CD14-positive monocyte (primary cell): ENCODE results near the gene GNA12. TPM values are rescaled to one million over a fixed set of nuclear protein-coding genes. Genes with fewer than 3 reads are reported as not detected.
"Not testable (repeated sequence)": the region's sequence is repeated elsewhere in the genome, so short reads cannot be mapped to it uniquely, and the experiment has no call there.

Experiments used
- DNase-seq, 3 donors: peaks; one replicate each; pipeline ENCODE4 v3.0.0-alpha.2; 2011 to 2022
- H2AFZ ChIP-seq: 2 replicates; pipeline ENCODE4 v1.6.0; 2012; ENCODE audit warnings: mild to moderate bottlenecking, low read depth, low read length, inconsistent platforms; ENCODE audit not compliant: insufficient read depth, poor library complexity, severe bottlenecking
- H3K27ac ChIP-seq, 2 donors: 1 replicate in 1 of 2; 2 replicates in 1 of 2; pipeline ENCODE4 v1.5.1; 2012 to 2013; ENCODE audit warnings: low read length in 2 of 2, control low read depth in 1 of 2, inconsistent platforms in 1 of 2, low read depth in 1 of 2, mild to moderate bottlenecking in 1 of 2
- H3K27me3 ChIP-seq, 2 donors: one replicate each; pipeline versions ENCODE4 v1.6.0 to v1.6.1; 2011 to 2013; ENCODE audit warnings: low read length in 2 of 2; ENCODE audit not compliant: control insufficient read depth in 2 of 2, insufficient read depth in 2 of 2
- H3K36me3 ChIP-seq, 2 donors: replicated peaks in 1 of 2; 1 replicate in 1 of 2; 2 replicates in 1 of 2; pipeline versions ENCODE4 v1.5.1 to v1.6.1; 2012 to 2013; ENCODE audit warnings: low read length in 2 of 2, control low read depth in 1 of 2, inconsistent platforms in 1 of 2, mild to moderate bottlenecking in 1 of 2; ENCODE audit not compliant: insufficient read depth in 2 of 2, control insufficient read depth in 1 of 2
- H3K4me1 ChIP-seq, 2 donors: 1 replicate in 1 of 2; 2 replicates in 1 of 2; pipeline versions ENCODE4 v1.5.1 to v1.6.1; 2012 to 2013; ENCODE audit warnings: low read length in 2 of 2, control low read depth in 1 of 2, inconsistent platforms in 1 of 2, mild to moderate bottlenecking in 1 of 2, moderate library complexity in 1 of 2; ENCODE audit not compliant: insufficient read depth in 2 of 2, control insufficient read depth in 1 of 2
- H3K4me2 ChIP-seq: replicated peaks from 2 replicates; pipeline ENCODE3; 2012; ENCODE audit warnings: low read length, moderate library complexity, mild to moderate bottlenecking; ENCODE audit not compliant: poor library complexity, severe bottlenecking; ENCODE audit errors: extremely low read depth
- H3K4me3 ChIP-seq, 3 experiments: fragments of 200-600 bp in 1 of 3; sonication (generic) in 1 of 3; replicated peaks in 1 of 3; 1 replicate in 2 of 3; 2 replicates in 1 of 3; pipeline ENCODE4 v1.5.1; 2011 to 2013; ENCODE audit warnings: low read length in 3 of 3, mild to moderate bottlenecking in 3 of 3, control low read depth in 2 of 3, low read depth in 2 of 3, inconsistent platforms in 1 of 3, moderate library complexity in 1 of 3
- H3K79me2 ChIP-seq: 2 replicates; pipeline ENCODE4 v1.6.0; 2012; ENCODE audit warnings: mild to moderate bottlenecking, control low read depth, inconsistent platforms, low read length, moderate library complexity; ENCODE audit not compliant: insufficient read depth
- H3K9ac ChIP-seq: 2 replicates; pipeline ENCODE4 v1.6.0; 2017; ENCODE audit warnings: low read length, mild to moderate bottlenecking; ENCODE audit not compliant: insufficient read depth, poor library complexity, severe bottlenecking
- H3K9me3 ChIP-seq, 2 donors: replicated peaks in 1 of 2; 1 replicate in 1 of 2; 2 replicates in 1 of 2; pipeline versions ENCODE4 v1.5.1 to v1.6.1; 2012 to 2013; ENCODE audit warnings: low read length in 2 of 2, control low read depth in 1 of 2; ENCODE audit not compliant: control insufficient read depth in 1 of 2, insufficient read depth in 1 of 2
- H4K20me1 ChIP-seq: 2 replicates; pipeline ENCODE4 v1.6.0; 2012; ENCODE audit warnings: mild to moderate bottlenecking, low read length, control low read depth, moderate library complexity; ENCODE audit not compliant: insufficient read depth
- H3K27ac Mint-ChIP-seq, 7 donors: one replicate each; pipeline ENCODE4 v1.8.0; 2020; ENCODE audit warnings: mild to moderate bottlenecking in 7 of 7, mixed read lengths in 7 of 7, moderate library complexity in 6 of 7, inconsistent platforms in 2 of 7
- H3K27me3 Mint-ChIP-seq, 3 donors: one replicate each; pipeline ENCODE4 v1.8.0; 2021 to 2022; ENCODE audit warnings: low read depth in 3 of 3, mild to moderate bottlenecking in 3 of 3, mixed read lengths in 3 of 3, moderate library complexity in 3 of 3, inconsistent platforms in 1 of 3
- H3K36me3 Mint-ChIP-seq, 2 donors: one replicate each; pipeline ENCODE4 v1.8.0; 2020; ENCODE audit warnings: mixed read lengths in 2 of 2, inconsistent platforms in 1 of 2, mild to moderate bottlenecking in 1 of 2
- H3K4me1 Mint-ChIP-seq: one replicate; pipeline ENCODE4 v1.8.0; 2020; ENCODE audit warnings: mild to moderate bottlenecking, mixed read lengths
- H3K4me3 Mint-ChIP-seq, 2 donors: one replicate each; pipeline ENCODE4 v1.8.0; 2020; ENCODE audit warnings: mild to moderate bottlenecking in 2 of 2, mixed read lengths in 2 of 2, moderate library complexity in 1 of 2
- H3K9me3 Mint-ChIP-seq, 7 donors: one replicate each; pipeline ENCODE4 v1.8.0; 2020 to 2022; ENCODE audit warnings: mixed read lengths in 7 of 7, mild to moderate bottlenecking in 6 of 7, moderate library complexity in 6 of 7, inconsistent platforms in 2 of 7
- CTCF ChIP-seq: fragments of 200-600 bp; IDR thresholded peaks from one replicate; pipeline ENCODE4 v1.8.0; 2022; ENCODE audit warnings: antibody characterized with exemption, mild to moderate bottlenecking
- WGBS: methylation state at CpG from one replicate; pipeline ENCODE4 v1.1.5; 2013; ENCODE audit warnings: missing lambda C conversion rate; ENCODE audit not compliant: insufficient coverage; 5-methylcytosine and 5-hydroxymethylcytosine counted together
- intact Hi-C, 2 donors: fragments of 100-400 bp; cut with micrococcal nuclease; formaldehyde crosslinking; loops; one replicate each; pipeline versions ENCODE4 v1.15.0 to v1.15.1; 2023
- polyA plus RNA-seq, 3 donors: library from polyadenylated mRNA; depleted of rRNA in 1 of 3; unstranded in 2 of 3; stranded (reverse) in 1 of 3; fragments of 300-500 nt in 2 of 3; fragments of >200 nt in 1 of 3; fragmentation: Illumina TruSeq in 2 of 3; gene quantifications; 1 replicate in 2 of 3; 2 replicates in 1 of 3; pipeline ENCODE4 v1.2.3, GENCODE V29; 2012 to 2021

Gene GNA12
- polyA plus RNA-seq, 3 donors, result 3.4 to 25.9 (median 10.6) TPM

GRCh38 chr7:2728316-2729030 lies 115.6 kb downstream of the GNA12 start:
- Histone ChIP-seq H3K79me2 (no peaks in the 10 kb centered on the region), H3K4me1 (peaks cover 43 to 46% of the 10 kb centered on the region in 2 donors), H4K20me1 (no peaks in the 10 kb centered on the region), H2AFZ (no peak overlapping the region), H3K9ac (peak overlapping the region; percentile 29), H3K4me3 (peak overlapping the region in 1 of 3 experiments; percentile 45), H3K9me3 (no peaks in the 10 kb centered on the region), H3K36me3 (peaks cover 19 to 26% of the 10 kb centered on the region in 2 donors), H3K27me3 (no peaks in the 10 kb centered on the region), H3K27ac (peak overlapping the region; percentile 79 to 87), H3K4me2 (peak overlapping the region; percentile 60)
- Mint-ChIP-seq H3K27me3 (peaks cover 0 to 4% (median 3%) of the 10 kb centered on the region in 3 donors), H3K27ac (peak overlapping the region; percentile 74 to 95 (median 92)), H3K4me3 (peak overlapping the region; percentile 54 to 83), H3K36me3 (peaks cover 69 to 76% of the 10 kb centered on the region in 2 donors), H3K4me1 (peaks cover 44% of the 10 kb centered on the region), H3K9me3 (peaks cover 0 to 7% (median 4%) of the 10 kb centered on the region in 7 donors)
- no peak for TF ChIP-seq CTCF
- intact Hi-C loops, result loop anchor here in 1 of 2 donors (5.0 kb wide), 1 partner anchor 39 kb away; no protein-coding TSS in a partner anchor
- peak; percentile 36 to 73 (median 41) for DNase-seq
- WGBS, result no CpG with 5 or more reads among the region's 15 CpGs

GRCh38 chr7:2727206-2727605 lies 116.9 kb downstream of the GNA12 start:
- H2AFZ ChIP-seq, H3K4me2 ChIP-seq, H3K4me3 ChIP-seq, DNase-seq, H3K27me3 ChIP-seq, H3K4me3 Mint-ChIP-seq, H4K20me1 ChIP-seq, H3K9me3 Mint-ChIP-seq, H3K9me3 ChIP-seq, H3K9ac ChIP-seq, H3K27ac ChIP-seq, H3K27me3 Mint-ChIP-seq, H3K79me2 ChIP-seq: not testable (repeated sequence)
- 73% methylated on average over 6 of the region's 13 CpGs for WGBS
- intact Hi-C loops, result loop anchor here in 1 of 2 donors (5.0 kb wide), 1 partner anchor 40 kb away; no protein-coding TSS in a partner anchor
- peaks cover 33% of the 10 kb centered on the region for H3K4me1 Mint-ChIP-seq
- peaks cover 35 to 38% of the 10 kb centered on the region in 2 donors for H3K4me1 ChIP-seq
- H3K36me3 Mint-ChIP-seq, result peaks cover 67% of the 10 kb centered on the region in 2 donors
- peak overlapping the region in 2 of 7 donors; percentile 25 to 93 for H3K27ac Mint-ChIP-seq
- peaks cover 22 to 26% of the 10 kb centered on the region in 2 donors for H3K36me3 ChIP-seq
